ENCODE results near the gene LEP. TPM values are rescaled to one million over a fixed set of nuclear protein-coding genes. Genes with fewer than 3 reads are reported as not detected.

LEP gene
- total RNA-seq, 1 experiment from 2014 or later, result not detected

DNA sequence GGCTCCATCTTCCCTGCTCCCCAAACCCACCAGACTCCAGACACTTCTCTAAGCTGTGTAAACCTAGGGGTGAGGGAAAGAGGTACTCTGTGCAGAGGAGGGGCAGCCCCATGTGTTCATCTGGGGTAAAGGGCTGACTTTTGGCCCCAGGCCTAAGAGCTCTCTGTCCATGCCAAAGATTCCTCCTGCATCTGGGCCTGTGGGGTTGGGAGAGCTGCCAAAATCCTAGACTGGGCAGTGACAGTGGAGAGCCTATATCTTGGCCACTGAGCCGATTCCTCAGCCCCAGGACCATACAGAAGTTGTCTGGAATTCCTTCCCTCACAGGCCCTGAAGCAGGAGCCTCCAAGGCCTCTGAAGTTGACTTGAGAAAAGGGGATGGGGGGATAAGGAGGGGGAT is 25.3 kb upstream of the LEP start (continued):
- TF ChIP-seq ZNF263 (CRISPR knock-in tag; IDR thresholded peaks at IDR 0.05; ENCODE audit: low read depth) (no peak), PRRX2 (CRISPR knock-in tag; IDR thresholded peaks at IDR 0.05) (no peak), RORB (CRISPR knock-in tag; IDR thresholded peaks at IDR 0.05) (no peak)

DNA sequence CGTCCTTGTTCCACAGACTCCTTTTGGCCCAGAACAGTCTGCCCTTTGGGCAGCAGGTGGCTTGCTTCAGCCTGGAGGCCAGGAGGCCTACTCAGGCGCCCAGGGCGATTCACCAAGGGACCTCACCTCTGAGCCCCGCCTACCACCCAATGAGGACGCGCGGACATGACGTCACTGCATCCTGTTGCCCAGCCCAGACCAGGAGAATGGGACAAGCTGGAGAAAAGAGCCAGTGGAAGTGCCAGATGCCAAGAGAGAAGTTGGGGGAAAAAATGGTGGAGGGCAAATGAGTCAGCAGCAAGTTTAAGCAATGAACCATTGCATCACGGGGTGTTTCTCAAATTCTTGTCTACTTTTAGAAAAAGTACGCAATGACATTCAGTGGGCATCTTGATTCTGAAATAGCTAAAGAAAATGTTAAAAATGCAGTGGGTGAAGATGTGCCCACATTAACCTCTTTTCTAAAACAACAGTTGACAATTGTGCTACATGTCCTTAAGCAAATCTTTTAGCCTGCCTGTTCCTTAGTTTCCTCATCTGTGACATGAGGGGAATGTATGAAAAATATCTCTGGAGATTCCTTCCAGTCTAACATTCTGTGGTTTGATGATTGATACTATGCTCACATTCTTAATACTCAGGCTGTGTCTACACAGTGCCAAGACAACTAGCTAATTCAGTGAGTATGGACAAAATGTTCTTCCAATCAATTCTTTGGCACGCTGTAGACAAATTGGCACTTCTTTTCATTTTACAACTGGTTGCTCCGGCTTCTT is 23.9 kb upstream of the LEP start:
- TF ChIP-seq, protein P1, sequence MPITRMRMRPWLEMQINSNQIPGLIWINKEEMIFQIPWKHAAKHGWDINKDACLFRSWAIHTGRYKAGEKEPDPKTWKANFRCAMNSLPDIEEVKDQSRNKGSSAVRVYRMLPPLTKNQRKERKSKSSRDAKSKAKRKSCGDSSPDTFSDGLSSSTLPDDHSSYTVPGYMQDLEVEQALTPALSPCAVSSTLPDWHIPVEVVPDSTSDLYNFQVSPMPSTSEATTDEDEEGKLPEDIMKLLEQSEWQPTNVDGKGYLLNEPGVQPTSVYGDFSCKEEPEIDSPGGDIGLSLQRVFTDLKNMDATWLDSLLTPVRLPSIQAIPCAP (CRISPR knock-in tag; IDR thresholded peaks at IDR 0.05), result no peak
- TF ChIP-seq JUN (CRISPR knock-in tag; IDR thresholded peaks at IDR 0.05) (no peak), HMGA2 (CRISPR knock-in tag; IDR thresholded peaks at IDR 0.05) (no peak)
- TF ChIP-seq, protein P2, sequence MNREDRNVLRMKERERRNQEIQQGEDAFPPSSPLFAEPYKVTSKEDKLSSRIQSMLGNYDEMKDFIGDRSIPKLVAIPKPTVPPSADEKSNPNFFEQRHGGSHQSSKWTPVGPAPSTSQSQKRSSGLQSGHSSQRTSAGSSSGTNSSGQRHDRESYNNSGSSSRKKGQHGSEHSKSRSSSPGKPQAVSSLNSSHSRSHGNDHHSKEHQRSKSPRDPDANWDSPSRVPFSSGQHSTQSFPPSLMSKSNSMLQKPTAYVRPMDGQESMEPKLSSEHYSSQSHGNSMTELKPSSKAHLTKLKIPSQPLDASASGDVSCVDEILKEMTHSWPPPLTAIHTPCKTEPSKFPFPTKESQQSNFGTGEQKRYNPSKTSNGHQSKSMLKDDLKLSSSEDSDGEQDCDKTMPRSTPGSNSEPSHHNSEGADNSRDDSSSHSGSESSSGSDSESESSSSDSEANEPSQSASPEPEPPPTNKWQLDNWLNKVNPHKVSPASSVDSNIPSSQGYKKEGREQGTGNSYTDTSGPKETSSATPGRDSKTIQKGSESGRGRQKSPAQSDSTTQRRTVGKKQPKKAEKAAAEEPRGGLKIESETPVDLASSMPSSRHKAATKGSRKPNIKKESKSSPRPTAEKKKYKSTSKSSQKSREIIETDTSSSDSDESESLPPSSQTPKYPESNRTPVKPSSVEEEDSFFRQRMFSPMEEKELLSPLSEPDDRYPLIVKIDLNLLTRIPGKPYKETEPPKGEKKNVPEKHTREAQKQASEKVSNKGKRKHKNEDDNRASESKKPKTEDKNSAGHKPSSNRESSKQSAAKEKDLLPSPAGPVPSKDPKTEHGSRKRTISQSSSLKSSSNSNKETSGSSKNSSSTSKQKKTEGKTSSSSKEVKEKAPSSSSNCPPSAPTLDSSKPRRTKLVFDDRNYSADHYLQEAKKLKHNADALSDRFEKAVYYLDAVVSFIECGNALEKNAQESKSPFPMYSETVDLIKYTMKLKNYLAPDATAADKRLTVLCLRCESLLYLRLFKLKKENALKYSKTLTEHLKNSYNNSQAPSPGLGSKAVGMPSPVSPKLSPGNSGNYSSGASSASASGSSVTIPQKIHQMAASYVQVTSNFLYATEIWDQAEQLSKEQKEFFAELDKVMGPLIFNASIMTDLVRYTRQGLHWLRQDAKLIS (CRISPR knock-in tag; IDR thresholded peaks at IDR 0.05; ENCODE audit: borderline replicate concordance), result no peak
- TF ChIP-seq, protein P3, sequence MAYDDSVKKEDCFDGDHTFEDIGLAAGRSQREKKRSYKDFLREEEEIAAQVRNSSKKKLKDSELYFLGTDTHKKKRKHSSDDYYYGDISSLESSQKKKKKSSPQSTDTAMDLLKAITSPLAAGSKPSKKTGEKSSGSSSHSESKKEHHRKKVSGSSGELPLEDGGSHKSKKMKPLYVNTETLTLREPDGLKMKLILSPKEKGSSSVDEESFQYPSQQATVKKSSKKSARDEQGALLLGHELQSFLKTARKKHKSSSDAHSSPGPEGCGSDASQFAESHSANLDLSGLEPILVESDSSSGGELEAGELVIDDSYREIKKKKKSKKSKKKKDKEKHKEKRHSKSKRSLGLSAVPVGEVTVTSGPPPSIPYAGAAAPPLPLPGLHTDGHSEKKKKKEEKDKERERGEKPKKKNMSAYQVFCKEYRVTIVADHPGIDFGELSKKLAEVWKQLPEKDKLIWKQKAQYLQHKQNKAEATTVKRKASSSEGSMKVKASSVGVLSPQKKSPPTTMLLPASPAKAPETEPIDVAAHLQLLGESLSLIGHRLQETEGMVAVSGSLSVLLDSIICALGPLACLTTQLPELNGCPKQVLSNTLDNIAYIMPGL (CRISPR knock-in tag; IDR thresholded peaks at IDR 0.05), result no peak
- TF ChIP-seq, protein P4, sequence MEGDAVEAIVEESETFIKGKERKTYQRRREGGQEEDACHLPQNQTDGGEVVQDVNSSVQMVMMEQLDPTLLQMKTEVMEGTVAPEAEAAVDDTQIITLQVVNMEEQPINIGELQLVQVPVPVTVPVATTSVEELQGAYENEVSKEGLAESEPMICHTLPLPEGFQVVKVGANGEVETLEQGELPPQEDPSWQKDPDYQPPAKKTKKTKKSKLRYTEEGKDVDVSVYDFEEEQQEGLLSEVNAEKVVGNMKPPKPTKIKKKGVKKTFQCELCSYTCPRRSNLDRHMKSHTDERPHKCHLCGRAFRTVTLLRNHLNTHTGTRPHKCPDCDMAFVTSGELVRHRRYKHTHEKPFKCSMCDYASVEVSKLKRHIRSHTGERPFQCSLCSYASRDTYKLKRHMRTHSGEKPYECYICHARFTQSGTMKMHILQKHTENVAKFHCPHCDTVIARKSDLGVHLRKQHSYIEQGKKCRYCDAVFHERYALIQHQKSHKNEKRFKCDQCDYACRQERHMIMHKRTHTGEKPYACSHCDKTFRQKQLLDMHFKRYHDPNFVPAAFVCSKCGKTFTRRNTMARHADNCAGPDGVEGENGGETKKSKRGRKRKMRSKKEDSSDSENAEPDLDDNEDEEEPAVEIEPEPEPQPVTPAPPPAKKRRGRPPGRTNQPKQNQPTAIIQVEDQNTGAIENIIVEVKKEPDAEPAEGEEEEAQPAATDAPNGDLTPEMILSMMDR (IDR thresholded peaks at IDR 0.05), result no peak
- TF ChIP-seq, protein P5, sequence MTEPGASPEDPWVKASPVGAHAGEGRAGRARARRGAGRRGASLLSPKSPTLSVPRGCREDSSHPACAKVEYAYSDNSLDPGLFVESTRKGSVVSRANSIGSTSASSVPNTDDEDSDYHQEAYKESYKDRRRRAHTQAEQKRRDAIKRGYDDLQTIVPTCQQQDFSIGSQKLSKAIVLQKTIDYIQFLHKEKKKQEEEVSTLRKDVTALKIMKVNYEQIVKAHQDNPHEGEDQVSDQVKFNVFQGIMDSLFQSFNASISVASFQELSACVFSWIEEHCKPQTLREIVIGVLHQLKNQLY (CRISPR knock-in tag; IDR thresholded peaks at IDR 0.05), result no peak
- DNase-seq (ENCODE audit: low spot score) (peak; percentile 41), ATAC-seq (peak; percentile 79)
- Mint-ChIP-seq H3K4me3 (no peak overlapping the region), H3K4me1 (peaks cover 18% of the 10 kb centered on the region), H3K9me3 (0 out of 2 replicates have a peak, but pooled peaks cover 3% of the 10 kb centered on the region), H3K27ac (no peak overlapping the region), H3K36me3 (no peaks in the 10 kb centered on the region), H3K27me3 (ENCODE audit: low read depth) (peaks cover 37% of the 10 kb centered on the region)
- POLR2A ChIA-PET, result no interaction called here
- CTCF ChIA-PET, result interaction anchor here (1.1 to 1.8 kb wide), 5 partner anchors 8 to 104 kb away, joined by 3 to 6 read pairs (median 4); no protein-coding TSS in a partner anchor

DNA sequence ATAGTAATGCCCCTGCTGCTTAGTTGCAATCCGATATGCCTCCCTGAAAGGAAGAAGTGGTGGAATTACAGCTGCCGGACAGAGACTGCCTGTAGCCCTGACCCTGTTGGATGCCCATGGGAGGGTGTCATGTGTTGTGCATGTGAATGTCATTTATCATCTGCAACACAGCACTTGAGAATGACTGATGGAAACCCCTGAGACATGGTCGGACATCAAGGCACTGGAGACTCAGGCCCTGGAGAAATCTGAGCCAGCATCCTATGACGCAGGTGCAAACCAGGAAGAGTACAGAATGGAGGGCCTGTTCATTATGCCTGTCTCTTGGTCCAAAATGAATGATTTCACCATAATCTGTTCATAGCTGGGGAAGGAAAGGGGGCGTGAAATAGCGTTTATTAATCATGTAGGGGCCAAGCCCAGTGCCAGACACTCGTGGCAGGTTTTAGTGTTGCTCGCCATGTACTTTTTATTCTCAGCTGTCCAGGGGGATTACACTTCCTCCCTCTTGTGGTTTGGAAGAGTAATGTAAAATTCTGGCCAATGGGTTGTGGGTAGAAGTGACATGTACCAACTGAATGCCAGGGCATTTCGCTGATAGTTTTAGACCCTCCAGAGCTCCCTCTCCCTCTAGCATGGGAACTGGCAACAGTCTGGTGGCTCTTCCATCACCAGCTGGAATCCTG is 23.0 kb upstream of the LEP start:
- Mint-ChIP-seq H3K9me3 (0 out of 2 replicates have a peak, but pooled peaks cover 3% of the 10 kb centered on the region), H3K4me1 (peaks cover 12% of the 10 kb centered on the region), H3K27ac (no peak overlapping the region), H3K27me3 (ENCODE audit: low read depth) (peaks cover 43% of the 10 kb centered on the region), H3K36me3 (no peaks in the 10 kb centered on the region), H3K4me3 (no peak overlapping the region)
- DNase-seq (ENCODE audit: low spot score) (no peak), ATAC-seq (peak; percentile 49; the same call in 1 of the 2 replicates)
- ChIA-PET CTCF (interaction anchor here (0.8 to 1.8 kb wide), 9 partner anchors 9 to 163 kb away, joined by 3 to 6 read pairs (median 4); no protein-coding TSS in a partner anchor), POLR2A (no interaction called here)
- TF ChIP-seq, protein P6, sequence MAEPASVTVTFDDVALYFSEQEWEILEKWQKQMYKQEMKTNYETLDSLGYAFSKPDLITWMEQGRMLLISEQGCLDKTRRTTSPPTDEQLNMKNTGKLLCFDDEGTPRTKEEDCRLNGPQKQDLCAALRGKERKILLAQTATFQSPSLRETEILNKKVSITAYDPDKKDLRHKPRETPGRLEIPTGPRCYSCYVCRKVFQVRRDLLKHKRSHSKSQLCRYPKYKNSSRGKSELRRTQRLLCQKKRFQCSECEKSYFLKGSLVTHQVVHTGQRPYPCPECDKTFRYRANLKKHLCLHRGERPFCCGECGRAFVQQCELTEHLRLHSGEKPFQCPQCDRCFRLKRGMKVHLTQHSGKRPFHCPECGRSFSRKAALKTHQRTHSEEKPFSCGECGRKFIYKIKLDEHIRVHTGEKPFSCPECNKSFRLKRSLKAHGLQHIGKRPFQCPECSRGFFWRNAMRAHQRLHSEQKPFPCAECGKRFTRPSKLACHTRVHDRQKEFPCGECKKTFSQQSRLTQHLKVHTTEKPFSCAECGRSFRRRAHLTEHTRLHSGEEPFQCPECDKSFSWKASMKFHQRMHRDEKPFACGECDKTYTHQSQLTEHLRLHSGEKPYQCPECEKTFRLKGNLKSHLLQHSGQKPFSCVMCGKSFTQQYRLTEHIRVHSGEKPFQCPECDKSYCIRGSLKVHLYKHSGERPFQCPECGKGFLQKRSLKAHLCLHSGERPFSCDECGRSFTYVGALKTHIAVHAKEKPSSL (CRISPR knock-in tag; conservative IDR thresholded peaks at IDR 0.05), result no peak
- no peak for TF ChIP-seq ZNF317 (CRISPR knock-in tag; IDR thresholded peaks at IDR 0.05; ENCODE audit: borderline replicate concordance, low read depth)
- TF ChIP-seq, protein P7, sequence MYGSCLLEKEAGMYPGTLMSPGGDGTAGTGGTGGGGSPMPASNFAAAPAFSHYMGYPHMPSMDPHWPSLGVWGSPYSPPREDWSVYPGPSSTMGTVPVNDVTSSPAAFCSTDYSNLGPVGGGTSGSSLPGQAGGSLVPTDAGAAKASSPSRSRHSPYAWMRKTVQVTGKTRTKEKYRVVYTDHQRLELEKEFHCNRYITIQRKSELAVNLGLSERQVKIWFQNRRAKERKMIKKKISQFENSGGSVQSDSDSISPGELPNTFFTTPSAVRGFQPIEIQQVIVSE (CRISPR knock-in tag; IDR thresholded peaks at IDR 0.05; ENCODE audit: borderline replicate concordance), result no peak
- TF ChIP-seq, protein P4 (IDR thresholded peaks at IDR 0.05), result peak; percentile 44; the same call in 1 of the 2 replicates

All from WTC11 (cell line).